ENCODE measurements around the gene PLCB1.
"Not testable (repeated sequence)": the region's sequence is repeated elsewhere in the genome, so short reads cannot be mapped to it uniquely, and the experiment has no call there.

PLCB1 gene

GRCh38 chr20:8097307-8097706, 34.8 kb upstream of the PLCB1 start:
- Histone ChIP-seq H3K4me2 (ENCODE audit: low read length) (no peak overlapping the region), H4K20me1 (ENCODE audit: control insufficient read depth, insufficient read depth, low read depth, low read length) (no peaks in the 10 kb centered on the region), H3K4me1 (ENCODE audit: control insufficient read depth, low read length) (no peaks in the 10 kb centered on the region), H3K4me3 (ENCODE audit: low read length) (no peak overlapping the region), H3K79me2 (ENCODE audit: control insufficient read depth, low read length) (no peaks in the 10 kb centered on the region), H3K9me3 (ENCODE audit: control insufficient read depth, insufficient read depth, low read length) (no peaks in the 10 kb centered on the region), H3K36me3 (ENCODE audit: control insufficient read depth, low read length) (no peaks in the 10 kb centered on the region), H3K27ac (ENCODE audit: low read depth, low read length) (no peak overlapping the region), H3K27me3 (ENCODE audit: control insufficient read depth, low read length) (no peaks in the 10 kb centered on the region), H3F3A (ENCODE audit: control insufficient read depth, insufficient read depth) (no peaks in the 10 kb centered on the region), H3K9me2 (replicated peaks; ENCODE audit: control insufficient read depth, low read length) (no peaks in the 10 kb centered on the region)
- TF ChIP-seq CTCF (IDR thresholded peaks at IDR 0.05; ENCODE audit: low read depth, low read length, poor library complexity, severe bottlenecking) (no peak), EZH2phosphoT487 (IDR thresholded peaks at IDR 0.05; ENCODE audit: borderline replicate concordance, low read length) (no peak)

- Histone ChIP-seq H3K9me3 (ENCODE audit: control insufficient read depth, insufficient read depth, low read length) (peaks cover 4% of the 10 kb centered on the region; the same call in 1 of the 2 replicates), H3K4me1 (ENCODE audit: control insufficient read depth, low read length) (no peaks in the 10 kb centered on the region), H3K27ac (ENCODE audit: low read depth, low read length) (no peak overlapping the region), H3K9me2 (replicated peaks; ENCODE audit: control insufficient read depth, low read length) (no peaks in the 10 kb centered on the region), H3K27me3 (ENCODE audit: control insufficient read depth, low read length) (no peaks in the 10 kb centered on the region), H3K4me3 (ENCODE audit: low read length) (no peak overlapping the region), H3K36me3 (ENCODE audit: control insufficient read depth, low read length) (no peaks in the 10 kb centered on the region), H3K79me2 (ENCODE audit: control insufficient read depth, low read length) (no peaks in the 10 kb centered on the region), H3K4me2 (ENCODE audit: low read length) (no peak overlapping the region), H3F3A (ENCODE audit: control insufficient read depth, insufficient read depth) (no peaks in the 10 kb centered on the region), H4K20me1 (ENCODE audit: control insufficient read depth, insufficient read depth, low read depth, low read length) (no peaks in the 10 kb centered on the region)
- no peak for TF ChIP-seq CTCF (IDR thresholded peaks at IDR 0.05; ENCODE audit: low read depth, low read length, poor library complexity, severe bottlenecking)
- no peak for TF ChIP-seq EZH2phosphoT487 (IDR thresholded peaks at IDR 0.05; ENCODE audit: borderline replicate concordance, low read length)
Observed at GRCh38 chr20:8104252-8104651, 27.8 kb upstream of the PLCB1 start.

- not testable (repeated sequence) for H3F3A ChIP-seq (ENCODE audit: control insufficient read depth, insufficient read depth); H3K27ac ChIP-seq (ENCODE audit: low read depth, low read length); H3K4me1 ChIP-seq (ENCODE audit: control insufficient read depth, low read length); H3K79me2 ChIP-seq (ENCODE audit: control insufficient read depth, low read length); H3K4me3 ChIP-seq (ENCODE audit: low read length); H3K9me2 ChIP-seq (replicated peaks; ENCODE audit: control insufficient read depth, low read length); H4K20me1 ChIP-seq (ENCODE audit: control insufficient read depth, insufficient read depth, low read depth, low read length); H3K4me2 ChIP-seq (ENCODE audit: low read length); H3K36me3 ChIP-seq (ENCODE audit: control insufficient read depth, low read length); H3K9me3 ChIP-seq (ENCODE audit: control insufficient read depth, insufficient read depth, low read length); H3K27me3 ChIP-seq (ENCODE audit: control insufficient read depth, low read length)
Observed at GRCh38 chr20:8114612-8115011, 17.5 kb upstream of the PLCB1 start.

DNA sequence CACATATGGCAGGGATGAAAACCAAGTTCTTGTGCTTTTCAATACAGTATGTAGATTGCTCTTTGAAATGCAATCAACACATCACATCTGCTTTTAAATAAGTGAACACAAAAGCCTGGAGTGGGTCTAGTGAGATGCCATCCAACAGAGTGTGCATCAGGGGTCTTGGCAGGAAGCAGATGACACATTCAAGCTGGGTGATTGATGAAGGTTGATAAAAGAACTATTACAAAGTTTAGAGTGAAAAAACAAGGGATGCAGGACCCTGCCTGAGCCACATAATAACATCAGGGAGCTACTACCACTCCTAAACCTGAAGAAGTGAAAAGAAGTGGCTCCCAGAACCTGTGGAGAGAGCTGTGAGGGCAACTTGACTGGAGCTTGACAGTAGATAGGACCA, 16.6 kb upstream of the PLCB1 start:
- H3K79me2 ChIP-seq (ENCODE audit: control insufficient read depth, low read length), result no peaks in the 10 kb centered on the region
- no peaks in the 10 kb centered on the region for H4K20me1 ChIP-seq (ENCODE audit: control insufficient read depth, insufficient read depth, low read depth, low read length)
- H3K4me1 ChIP-seq (ENCODE audit: control insufficient read depth, low read length), result no peaks in the 10 kb centered on the region
- TF ChIP-seq CTCF (IDR thresholded peaks at IDR 0.05; ENCODE audit: low read depth, low read length, poor library complexity, severe bottlenecking) (no peak), EZH2phosphoT487 (IDR thresholded peaks at IDR 0.05; ENCODE audit: borderline replicate concordance, low read length) (no peak)
- H3K4me2 ChIP-seq (ENCODE audit: low read length), result no peak overlapping the region
- H3K27ac ChIP-seq (ENCODE audit: low read depth, low read length), result no peak overlapping the region
- H3K9me2 ChIP-seq (replicated peaks; ENCODE audit: control insufficient read depth, low read length), result no peaks in the 10 kb centered on the region
- H3K9me3 ChIP-seq (ENCODE audit: control insufficient read depth, insufficient read depth, low read length), result no peaks in the 10 kb centered on the region
- no peaks in the 10 kb centered on the region for H3K27me3 ChIP-seq (ENCODE audit: control insufficient read depth, low read length)
- H3K36me3 ChIP-seq (ENCODE audit: control insufficient read depth, low read length), result no peaks in the 10 kb centered on the region
- H3F3A ChIP-seq (ENCODE audit: control insufficient read depth, insufficient read depth), result no peaks in the 10 kb centered on the region
- no peak overlapping the region for H3K4me3 ChIP-seq (ENCODE audit: low read length)
